Esophagus muscularis mucosa (tissue), 4 donors: ENCODE results near the gene CCNY.

Experiments used
- CTCF ChIP-seq, 3 experiments: fragments of 200-600 bp in 2 of 3; fragments of 450-650 bp in 1 of 3; sonication (generic) in 2 of 3; IDR thresholded peaks; one replicate each; pipeline ENCODE4 v1.5.1; 2017 to 2019; ENCODE audit warnings: antibody characterized with exemption in 3 of 3, mild to moderate bottlenecking in 2 of 3, moderate library complexity in 1 of 3
- EP300 ChIP-seq: sonication (generic); formaldehyde crosslinking; IDR thresholded peaks from one replicate; pipeline ENCODE4 v1.6.1; 2017; ENCODE audit warnings: antibody characterized with exemption
- POLR2A ChIP-seq: fragments of 450-650 bp; IDR thresholded peaks from one replicate; pipeline ENCODE4 v1.6.1; 2017; ENCODE audit warnings: antibody characterized with exemption, moderate library complexity, mild to moderate bottlenecking, low read depth
- POLR2AphosphoS5 ChIP-seq, 2 donors: sonication (generic); formaldehyde crosslinking; IDR thresholded peaks; one replicate each; pipeline ENCODE4 v1.6.1; 2017; ENCODE audit warnings: antibody characterized with exemption in 2 of 2

GRCh38 chr10:35362701-35363350, 26.5 kb downstream of the CCNY start:
- TF ChIP-seq CTCF (IDR thresholded peaks at IDR 0.05) (no peak), POLR2A (no peak), EP300 (no peak), POLR2AphosphoS5 (IDR thresholded peaks at IDR 0.05) (no peak)
